Measurements from ENCODE around the gene AP2A2. TPM values are rescaled to one million over a fixed set of nuclear protein-coding genes. Genes with fewer than 3 reads are reported as not detected.

Gene AP2A2
- total RNA-seq, 1 experiment from 2014 or later = 92.9 TPM

- Mint-ChIP-seq H3K36me3 (ENCODE audit: insufficient read depth, unreplicated experiment) (peaks cover 18% of the 10 kb centered on the region), H3K9me3 (ENCODE audit: low read depth, unreplicated experiment) (no peaks in the 10 kb centered on the region), H3K27ac (ENCODE audit: unreplicated experiment) (no peak overlapping the region), H3K27me3 (ENCODE audit: unreplicated experiment) (no peaks in the 10 kb centered on the region), H3K4me1 (ENCODE audit: low read depth, unreplicated experiment) (no peaks in the 10 kb centered on the region), H3K4me3 (ENCODE audit: low read depth, unreplicated experiment) (no peak overlapping the region)
- no TSS peak for BruUV-seq (replicated peaks)
- TF ChIP-seq, protein P1, sequence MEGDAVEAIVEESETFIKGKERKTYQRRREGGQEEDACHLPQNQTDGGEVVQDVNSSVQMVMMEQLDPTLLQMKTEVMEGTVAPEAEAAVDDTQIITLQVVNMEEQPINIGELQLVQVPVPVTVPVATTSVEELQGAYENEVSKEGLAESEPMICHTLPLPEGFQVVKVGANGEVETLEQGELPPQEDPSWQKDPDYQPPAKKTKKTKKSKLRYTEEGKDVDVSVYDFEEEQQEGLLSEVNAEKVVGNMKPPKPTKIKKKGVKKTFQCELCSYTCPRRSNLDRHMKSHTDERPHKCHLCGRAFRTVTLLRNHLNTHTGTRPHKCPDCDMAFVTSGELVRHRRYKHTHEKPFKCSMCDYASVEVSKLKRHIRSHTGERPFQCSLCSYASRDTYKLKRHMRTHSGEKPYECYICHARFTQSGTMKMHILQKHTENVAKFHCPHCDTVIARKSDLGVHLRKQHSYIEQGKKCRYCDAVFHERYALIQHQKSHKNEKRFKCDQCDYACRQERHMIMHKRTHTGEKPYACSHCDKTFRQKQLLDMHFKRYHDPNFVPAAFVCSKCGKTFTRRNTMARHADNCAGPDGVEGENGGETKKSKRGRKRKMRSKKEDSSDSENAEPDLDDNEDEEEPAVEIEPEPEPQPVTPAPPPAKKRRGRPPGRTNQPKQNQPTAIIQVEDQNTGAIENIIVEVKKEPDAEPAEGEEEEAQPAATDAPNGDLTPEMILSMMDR (IDR thresholded peaks at IDR 0.05; ENCODE audit: unreplicated experiment) = no peak
- DNase-seq = no peak
- CTCF ChIA-PET = no interaction called here
- intact Hi-C loops (cut with micrococcal nuclease; ENCODE audit: unreplicated experiment) = no loop called here
Observed at GRCh38 chr11:882596-882995, 43.1 kb upstream of the AP2A2 start.

DNA sequence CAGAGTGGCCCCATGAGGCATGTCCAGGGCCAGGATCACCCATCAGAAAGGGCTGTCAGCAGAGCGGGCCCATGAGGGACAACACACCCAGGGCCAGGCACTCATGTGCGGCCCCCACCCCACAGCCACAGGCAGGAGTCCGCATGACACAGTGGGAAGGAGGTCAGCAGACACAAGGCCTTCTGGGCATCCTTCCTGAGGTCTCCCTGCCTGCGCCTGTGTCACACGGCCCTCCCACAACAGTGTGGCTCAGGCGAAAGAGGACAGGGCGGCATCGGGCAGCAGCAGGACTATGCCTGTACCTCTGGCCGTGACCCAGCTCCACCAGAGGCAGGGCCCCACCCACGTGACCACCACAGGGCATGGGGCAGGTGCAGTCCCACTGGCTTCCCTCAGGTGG is 42.1 kb upstream of the AP2A2 start:
- H3K27ac Mint-ChIP-seq (ENCODE audit: unreplicated experiment) = no peak overlapping the region
- BruUV-seq (replicated peaks) = no TSS peak

GRCh38 chr11:884578-885070 is 41.0 kb upstream of the AP2A2 start:
- CTCF ChIA-PET = no interaction called here
- Mint-ChIP-seq H3K4me1 (ENCODE audit: low read depth, unreplicated experiment) (no peaks in the 10 kb centered on the region), H3K27me3 (ENCODE audit: unreplicated experiment) (no peaks in the 10 kb centered on the region), H3K4me3 (ENCODE audit: low read depth, unreplicated experiment) (no peak overlapping the region), H3K9me3 (ENCODE audit: low read depth, unreplicated experiment) (no peaks in the 10 kb centered on the region), H3K36me3 (ENCODE audit: insufficient read depth, unreplicated experiment) (peaks cover 20% of the 10 kb centered on the region), H3K27ac (ENCODE audit: unreplicated experiment) (no peak overlapping the region)
- no peak for DNase-seq
- BruUV-seq (replicated peaks) = no TSS peak
- intact Hi-C loops (cut with micrococcal nuclease; ENCODE audit: unreplicated experiment) = no loop called here
- TF ChIP-seq, protein P1 (IDR thresholded peaks at IDR 0.05; ENCODE audit: unreplicated experiment) = no peak

More for the DNA sequence above, 42.1 kb upstream of the AP2A2 start:
- Mint-ChIP-seq H3K27me3 (ENCODE audit: unreplicated experiment) (no peaks in the 10 kb centered on the region), H3K4me1 (ENCODE audit: low read depth, unreplicated experiment) (no peaks in the 10 kb centered on the region), H3K9me3 (ENCODE audit: low read depth, unreplicated experiment) (no peaks in the 10 kb centered on the region), H3K4me3 (ENCODE audit: low read depth, unreplicated experiment) (no peak overlapping the region), H3K36me3 (ENCODE audit: insufficient read depth, unreplicated experiment) (peaks cover 17% of the 10 kb centered on the region)
- CTCF ChIA-PET = no interaction called here
- DNase-seq = no peak
- TF ChIP-seq, protein P1 (IDR thresholded peaks at IDR 0.05; ENCODE audit: unreplicated experiment) = no peak
- intact Hi-C loops (cut with micrococcal nuclease; ENCODE audit: unreplicated experiment) = no loop called here

DNA sequence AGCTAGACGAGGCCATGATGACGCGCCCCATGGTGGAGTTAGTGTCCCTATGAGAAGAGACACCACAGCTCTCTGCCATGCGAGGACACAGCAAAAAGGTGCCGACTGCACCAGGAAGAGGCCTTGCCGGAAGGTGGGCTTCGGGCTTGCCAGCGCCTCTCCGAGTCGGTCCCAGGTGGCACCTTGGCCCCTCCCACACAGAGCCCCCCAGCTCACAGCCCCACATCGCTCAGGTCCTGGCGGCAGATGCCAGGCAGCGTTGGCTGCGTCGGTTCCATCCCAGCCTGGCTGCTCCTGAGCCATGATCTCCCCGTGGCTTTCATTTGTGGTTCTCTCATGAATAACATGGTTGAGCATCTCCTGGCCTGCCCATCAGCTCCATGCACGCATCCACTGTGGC is 39.1 kb upstream of the AP2A2 start:
- H3K4me3 Mint-ChIP-seq (ENCODE audit: low read depth, unreplicated experiment) = no peak overlapping the region
- H3K4me1 Mint-ChIP-seq (ENCODE audit: low read depth, unreplicated experiment) = no peaks in the 10 kb centered on the region
- intact Hi-C loops (cut with micrococcal nuclease; ENCODE audit: unreplicated experiment) = no loop called here
- CTCF ChIA-PET = interaction anchor here (1.0 kb wide), 1 partner anchor 27 kb away, joined by 3 read pairs; no protein-coding TSS in a partner anchor
- H3K9me3 Mint-ChIP-seq (ENCODE audit: low read depth, unreplicated experiment) = no peaks in the 10 kb centered on the region
- no peak for DNase-seq
- no TSS peak for BruUV-seq (replicated peaks)
- H3K27me3 Mint-ChIP-seq (ENCODE audit: unreplicated experiment) = no peaks in the 10 kb centered on the region
- peaks cover 14% of the 10 kb centered on the region for H3K36me3 Mint-ChIP-seq (ENCODE audit: insufficient read depth, unreplicated experiment)
- no peak overlapping the region for H3K27ac Mint-ChIP-seq (ENCODE audit: unreplicated experiment)
- TF ChIP-seq, protein P1 (IDR thresholded peaks at IDR 0.05; ENCODE audit: unreplicated experiment) = no peak
